Epithelial cell of proximal tubule (primary cell): ENCODE results near the gene CADM4. TPM values are rescaled to one million over a fixed set of nuclear protein-coding genes. Genes with fewer than 3 reads are reported as not detected.
"Not testable (repeated sequence)": the region's sequence is repeated elsewhere in the genome, so short reads cannot be mapped to it uniquely, and the experiment has no call there.

Experiments
- DNase-seq: peaks from one replicate; pipeline ENCODE4 v3.0.0-alpha.2; 2011; ENCODE audit warnings: low read depth
- H3K4me3 ChIP-seq: 2 replicates; pipeline ENCODE4 v1.5.1; 2011; ENCODE audit warnings: low read depth, mild to moderate bottlenecking, low read length
- total RNA-seq: library from RNA; depleted of rRNA; stranded (reverse); fragments of >200 nt; gene quantifications from 2 replicates; pipeline ENCODE4 v1.2.3, GENCODE V29; 2015
- TF ChIP-seq, protein P1 (sequence below): conservative IDR thresholded peaks from 2 replicates; pipeline ENCODE4 v1.5.1; 2012; ENCODE audit warnings: low read depth, mild to moderate bottlenecking, low read length

The CADM4 gene, protein sequence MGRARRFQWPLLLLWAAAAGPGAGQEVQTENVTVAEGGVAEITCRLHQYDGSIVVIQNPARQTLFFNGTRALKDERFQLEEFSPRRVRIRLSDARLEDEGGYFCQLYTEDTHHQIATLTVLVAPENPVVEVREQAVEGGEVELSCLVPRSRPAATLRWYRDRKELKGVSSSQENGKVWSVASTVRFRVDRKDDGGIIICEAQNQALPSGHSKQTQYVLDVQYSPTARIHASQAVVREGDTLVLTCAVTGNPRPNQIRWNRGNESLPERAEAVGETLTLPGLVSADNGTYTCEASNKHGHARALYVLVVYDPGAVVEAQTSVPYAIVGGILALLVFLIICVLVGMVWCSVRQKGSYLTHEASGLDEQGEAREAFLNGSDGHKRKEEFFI
- total RNA-seq, result 7.7 and 16.4 TPM in 2 replicates

DNA sequence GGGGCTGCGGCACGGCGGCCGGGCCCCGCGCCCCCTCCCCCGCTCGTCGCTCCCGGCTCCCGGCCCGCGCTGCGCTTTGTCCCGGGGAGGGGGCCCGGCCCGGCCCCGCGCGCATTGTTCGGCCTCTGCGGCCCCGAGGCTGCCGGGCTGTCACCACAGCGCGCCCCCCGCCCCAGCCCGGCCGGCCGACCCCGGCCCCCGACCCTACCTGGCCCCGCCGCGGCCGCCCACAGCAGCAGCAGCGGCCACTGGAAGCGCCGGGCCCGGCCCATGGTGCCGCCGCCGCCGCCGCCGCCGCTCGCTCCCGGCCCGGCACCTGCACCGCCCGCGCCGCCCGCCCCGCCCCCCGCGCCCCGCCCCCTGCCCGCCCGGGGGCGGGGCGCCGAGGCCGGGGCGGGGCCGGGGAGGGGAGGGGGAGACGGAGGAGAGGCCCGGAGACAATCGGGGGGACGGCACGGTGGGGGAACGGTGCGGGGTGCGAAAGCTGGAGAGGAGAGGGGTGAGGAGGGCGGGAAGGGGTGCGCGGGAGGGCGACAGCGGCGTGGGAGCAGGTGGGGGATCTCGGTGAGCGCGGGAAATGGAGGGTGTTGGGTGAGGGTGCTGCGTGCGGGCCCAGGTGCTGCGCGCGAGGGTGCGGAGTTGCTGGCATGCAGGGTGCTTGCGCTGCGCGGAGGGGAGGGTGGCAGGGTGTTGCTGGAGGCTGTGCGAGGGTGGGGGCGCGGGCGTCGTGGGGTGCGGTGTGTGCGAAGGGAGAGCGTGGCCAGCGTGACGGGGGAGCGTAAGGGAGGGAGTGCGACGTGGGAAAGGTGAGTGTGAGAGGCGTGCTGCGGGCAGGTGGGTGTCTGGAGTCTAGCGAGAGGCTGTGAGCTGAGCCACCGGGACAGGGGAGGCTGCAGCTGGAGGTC is at the start of gene CADM4:
CADM4 (minus strand) TSS at position 332 of the 905 bp plus-strand sequence; CDS start at position 272, 60 bp downstream.
- peak within 1 kb of the TSS; percentile 57 for H3K4me3 ChIP-seq
- DNase-seq, result no peak
- TF ChIP-seq, protein P1, sequence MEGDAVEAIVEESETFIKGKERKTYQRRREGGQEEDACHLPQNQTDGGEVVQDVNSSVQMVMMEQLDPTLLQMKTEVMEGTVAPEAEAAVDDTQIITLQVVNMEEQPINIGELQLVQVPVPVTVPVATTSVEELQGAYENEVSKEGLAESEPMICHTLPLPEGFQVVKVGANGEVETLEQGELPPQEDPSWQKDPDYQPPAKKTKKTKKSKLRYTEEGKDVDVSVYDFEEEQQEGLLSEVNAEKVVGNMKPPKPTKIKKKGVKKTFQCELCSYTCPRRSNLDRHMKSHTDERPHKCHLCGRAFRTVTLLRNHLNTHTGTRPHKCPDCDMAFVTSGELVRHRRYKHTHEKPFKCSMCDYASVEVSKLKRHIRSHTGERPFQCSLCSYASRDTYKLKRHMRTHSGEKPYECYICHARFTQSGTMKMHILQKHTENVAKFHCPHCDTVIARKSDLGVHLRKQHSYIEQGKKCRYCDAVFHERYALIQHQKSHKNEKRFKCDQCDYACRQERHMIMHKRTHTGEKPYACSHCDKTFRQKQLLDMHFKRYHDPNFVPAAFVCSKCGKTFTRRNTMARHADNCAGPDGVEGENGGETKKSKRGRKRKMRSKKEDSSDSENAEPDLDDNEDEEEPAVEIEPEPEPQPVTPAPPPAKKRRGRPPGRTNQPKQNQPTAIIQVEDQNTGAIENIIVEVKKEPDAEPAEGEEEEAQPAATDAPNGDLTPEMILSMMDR, result no peak

DNA sequence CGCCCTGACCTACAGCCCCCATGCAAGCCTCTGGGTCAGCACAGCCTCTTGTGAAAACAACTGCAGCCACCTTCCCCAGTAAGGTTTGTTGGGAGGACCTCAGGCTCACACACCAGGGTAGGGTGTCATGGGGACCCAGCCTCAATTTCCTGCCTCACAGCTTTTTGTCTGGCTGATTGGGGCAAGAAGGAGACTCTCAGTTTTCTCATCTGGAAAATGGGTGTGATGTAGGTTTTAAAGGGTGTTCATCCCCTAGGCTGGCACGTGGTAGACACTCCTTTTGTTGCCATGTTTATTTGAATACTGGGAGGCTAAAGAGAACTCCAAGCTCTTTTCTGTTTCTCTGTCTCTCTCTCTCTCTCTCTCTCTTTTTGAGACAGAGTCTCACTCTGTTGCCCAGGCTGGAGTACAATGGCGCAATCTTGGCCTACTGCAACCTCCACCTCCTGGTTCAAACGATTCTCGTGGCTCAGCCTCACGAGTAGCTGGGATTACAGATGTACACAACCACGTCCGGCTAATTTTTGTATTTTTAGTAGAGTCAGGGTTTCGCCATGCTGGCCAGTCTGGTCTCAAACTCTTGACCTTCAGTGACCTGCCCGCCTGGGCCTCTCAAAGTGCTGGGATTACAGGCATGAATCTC is 48.5 kb upstream of the CADM4 start:
- no peak overlapping the region for H3K4me3 ChIP-seq
- TF ChIP-seq, protein P1, result no peak
- no peak for DNase-seq

DNA sequence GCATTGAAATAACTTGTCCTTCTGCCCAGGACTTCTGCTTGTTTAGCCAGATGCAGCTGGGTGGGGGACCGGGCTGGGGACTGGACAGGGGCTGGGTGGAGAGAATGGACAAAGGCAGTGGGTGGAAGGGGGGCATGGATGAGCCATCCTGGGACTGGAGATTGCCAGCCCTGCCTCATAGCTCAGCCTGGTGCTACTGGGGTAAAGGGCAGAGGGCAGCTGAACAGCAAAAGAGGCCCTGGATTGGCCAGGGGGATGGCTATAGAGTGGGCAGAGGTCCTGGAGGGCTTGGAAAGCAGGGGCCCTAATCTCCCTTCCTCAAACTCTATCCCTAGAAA is 48.0 kb upstream of the CADM4 start:
- H3K4me3 ChIP-seq, result no peak overlapping the region
- no peak for DNase-seq
- TF ChIP-seq, protein P1, result no peak

DNA sequence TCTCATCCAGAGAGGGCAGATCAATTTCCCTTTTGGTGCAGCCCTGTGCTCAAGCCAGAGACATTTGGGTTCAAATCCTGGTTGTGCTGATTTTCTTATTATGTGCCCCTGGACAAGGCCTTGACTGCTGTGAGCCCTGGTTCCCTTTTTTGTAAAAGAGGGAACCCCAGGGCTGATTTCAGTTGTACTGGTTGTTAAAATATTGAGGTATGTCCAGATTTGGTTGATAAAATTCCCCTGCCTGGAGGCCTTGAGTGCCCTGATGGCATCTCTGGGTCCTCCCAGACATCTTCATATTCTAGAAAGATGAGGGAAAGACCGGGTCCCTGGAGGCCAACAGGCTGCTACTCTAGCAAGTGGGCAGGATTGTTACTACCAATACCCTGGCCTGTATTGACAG is 44.7 kb upstream of the CADM4 start:
- no peak overlapping the region for H3K4me3 ChIP-seq
- TF ChIP-seq, protein P1, result no peak
- no peak for DNase-seq

DNA sequence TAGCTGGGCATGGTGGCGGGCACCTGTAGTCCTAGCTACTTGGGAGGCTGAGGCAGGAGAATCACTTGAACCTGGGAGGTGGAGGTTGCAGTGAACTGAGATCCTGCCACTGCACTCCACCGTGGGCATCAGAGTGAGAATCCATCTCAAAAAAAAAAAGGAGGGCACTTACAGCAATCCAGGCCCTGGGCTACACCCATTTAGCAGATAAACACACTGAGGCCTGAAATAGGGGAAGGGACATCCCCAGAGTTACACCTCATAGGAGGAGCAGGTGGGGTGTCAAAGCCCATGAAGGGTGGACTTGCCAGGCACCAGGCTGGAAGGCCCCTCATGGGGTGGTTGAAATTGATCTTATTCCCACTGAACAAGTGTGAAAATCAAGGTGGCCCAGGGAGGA is 44.3 kb upstream of the CADM4 start:
- H3K4me3 ChIP-seq, result no peak overlapping the region
- no peak for DNase-seq
- TF ChIP-seq, protein P1, result no peak

DNA sequence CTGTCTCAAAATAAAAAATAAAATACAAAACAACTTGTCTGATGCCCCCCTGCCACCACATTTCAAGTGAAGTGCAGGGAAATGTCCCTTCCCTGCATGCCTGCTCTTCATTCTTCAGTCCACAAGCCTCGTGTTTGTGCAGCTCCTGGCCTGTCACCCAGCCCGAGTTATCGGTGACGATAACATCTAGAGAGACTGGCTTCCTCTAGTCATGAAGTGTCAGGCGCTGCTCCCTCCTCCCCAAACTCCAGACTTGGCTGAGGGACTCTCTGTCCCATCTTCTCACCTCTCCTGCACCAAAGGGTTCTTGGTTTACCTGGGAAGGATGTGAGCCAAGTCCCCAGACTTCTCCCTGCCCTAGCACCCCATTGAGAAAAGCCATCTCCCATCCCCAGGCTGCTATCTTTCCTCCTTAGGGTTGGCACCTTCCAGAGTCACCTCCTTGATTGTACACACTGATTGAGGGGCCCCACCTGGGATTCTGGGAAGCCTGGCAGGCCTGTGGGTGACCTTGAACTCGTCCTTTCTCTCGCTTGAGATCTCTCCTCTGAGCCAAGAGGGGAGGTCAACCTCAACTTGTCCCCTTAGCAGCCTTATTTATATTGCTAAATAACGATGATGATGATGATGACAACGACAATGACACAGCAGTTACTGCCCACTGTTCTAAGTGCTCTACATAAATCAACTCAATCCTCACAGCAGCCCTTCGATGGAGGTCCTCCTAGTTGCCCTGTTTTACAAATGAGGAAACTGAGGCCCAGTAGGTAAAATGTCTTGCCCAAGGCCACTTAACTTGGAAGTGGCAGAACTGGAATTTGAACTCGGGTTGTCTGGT is 43.4 kb upstream of the CADM4 start:
- no peak overlapping the region for H3K4me3 ChIP-seq
- DNase-seq, result no peak
- TF ChIP-seq, protein P1, result no peak

DNA sequence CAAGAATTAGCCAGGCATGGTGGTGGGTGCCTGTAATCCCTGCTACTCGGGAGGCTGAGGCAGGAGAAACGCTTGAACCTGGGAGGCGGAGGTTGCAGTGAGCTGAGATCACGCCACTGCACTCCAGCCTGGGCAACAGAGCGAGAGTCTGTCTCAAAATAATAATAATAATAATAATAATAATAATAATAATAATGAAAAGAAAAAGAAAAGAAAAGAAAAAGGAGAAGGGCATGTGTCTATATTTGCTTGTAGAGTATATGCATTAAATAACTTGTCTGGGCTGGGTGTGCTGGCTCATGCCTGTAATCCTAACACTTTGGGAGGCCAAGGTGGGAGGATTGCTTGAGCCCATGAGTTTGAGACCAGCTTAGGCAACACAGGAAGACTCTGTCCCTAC is 42.6 kb upstream of the CADM4 start:
- H3K4me3 ChIP-seq, DNase-seq: not testable (repeated sequence)
